C4-2B (cell line): Measurements from ENCODE around the gene ZBTB16.

Source experiments
- H3K27ac ChIP-seq: fragments of 450-650 bp; 2 replicates; pipeline ENCODE4 v1.5.1; 2017
- CTCF ChIP-seq: fragments of 450-650 bp; conservative IDR thresholded peaks from 2 replicates; pipeline ENCODE4 v1.5.1; 2017; ENCODE audit warnings: mild to moderate bottlenecking
- ZFX ChIP-seq: fragments of 450-650 bp; IDR thresholded peaks from 2 replicates; pipeline ENCODE4 v1.6.1; 2017

Gene ZBTB16

GRCh38 chr11:114180301-114181055, 121.0 kb downstream of the ZBTB16 start:
- peak overlapping the region; percentile 100 for H3K27ac ChIP-seq
- TF ChIP-seq CTCF, result peak; percentile 74
- TF ChIP-seq ZFX, result no peak

- no peak for TF ChIP-seq CTCF
- TF ChIP-seq ZFX, result no peak
- H3K27ac ChIP-seq, result peak overlapping the region; percentile 100
Measured at GRCh38 chr11:114181195-114181594, 121.7 kb downstream of the ZBTB16 start.

GRCh38 chr11:114181752-114182151, 122.2 kb downstream of the ZBTB16 start:
- H3K27ac ChIP-seq, result peak overlapping the region; percentile 100
- TF ChIP-seq ZFX, result no peak
- no peak for TF ChIP-seq CTCF

- TF ChIP-seq ZFX, result no peak
- no peak for TF ChIP-seq CTCF
- peak overlapping the region; percentile 100 for H3K27ac ChIP-seq
Measured at GRCh38 chr11:114182471-114183043, 123.0 kb downstream of the ZBTB16 start.

- peak overlapping the region; percentile 100 for H3K27ac ChIP-seq
- no peak for TF ChIP-seq ZFX
Measured at GRCh38 chr11:114183044-114183511, 123.6 kb downstream of the ZBTB16 start.

- 0 out of 2 replicates have a peak overlapping the region, but pooled peaks have one; percentile 1 for H3K27ac ChIP-seq
Measured at GRCh38 chr11:114185436-114185835, 125.9 kb downstream of the ZBTB16 start.

GRCh38 chr11:114187173-114187572, 127.7 kb downstream of the ZBTB16 start:
- no peak overlapping the region for H3K27ac ChIP-seq
- TF ChIP-seq ZFX (no peak), CTCF (no peak)

More at GRCh38 chr11:114185436-114185835, 125.9 kb downstream of the ZBTB16 start:
- TF ChIP-seq ZFX, result no peak
- TF ChIP-seq CTCF, result no peak
